Calu3 (cell line): ENCODE measurements around the gene MAB21L2. TPM values are rescaled to one million over a fixed set of nuclear protein-coding genes. Genes with fewer than 3 reads are reported as not detected.

Experiments used
- BruUV-seq: library from RNA; stranded (reverse); fragments of 400-500 nt; replicated peaks from 2 replicates; lab custom pipeline; 2021; lab: Mats Ljungman, UMichigan
- CTCF ChIA-PET: fragments of 300-600 bp; sonication (Branson Sonifier 250); formaldehyde crosslinking; loops from one replicate; lab custom pipeline; 2022; ENCODE audit warnings: antibody characterized with exemption; lab: Charles Lee
- DNase-seq: peaks from one replicate; pipeline ENCODE4 v3.0.0; 2022
- H3K27ac Mint-ChIP-seq: one replicate; pipeline ENCODE4 v1.8.0; 2022; ENCODE audit warnings: mixed read lengths; ENCODE audit not compliant: unreplicated experiment
- H3K27me3 Mint-ChIP-seq: one replicate; pipeline ENCODE4 v1.8.0; 2022; ENCODE audit warnings: mixed read lengths; ENCODE audit not compliant: unreplicated experiment
- H3K36me3 Mint-ChIP-seq: one replicate; pipeline ENCODE4 v1.8.0; 2022; ENCODE audit warnings: mild to moderate bottlenecking, moderate library complexity, mixed read lengths; ENCODE audit not compliant: insufficient read depth, unreplicated experiment
- H3K4me1 Mint-ChIP-seq: one replicate; pipeline ENCODE4 v1.8.0; 2022; ENCODE audit warnings: mild to moderate bottlenecking, low read depth, mixed read lengths; ENCODE audit not compliant: unreplicated experiment
- H3K4me3 Mint-ChIP-seq: one replicate; pipeline ENCODE4 v1.8.0; 2022; ENCODE audit warnings: mild to moderate bottlenecking, low read depth, moderate library complexity, mixed read lengths; ENCODE audit not compliant: unreplicated experiment
- H3K9me3 Mint-ChIP-seq: one replicate; pipeline ENCODE4 v1.8.0; 2022; ENCODE audit warnings: low read depth, mixed read lengths; ENCODE audit not compliant: unreplicated experiment
- intact Hi-C: fragments of 100-400 bp; cut with micrococcal nuclease; formaldehyde crosslinking; loops from one replicate; pipeline ENCODE4 v1.10.0; 2022; ENCODE audit not compliant: unreplicated experiment
- total RNA-seq: library from RNA; stranded (reverse); gene quantifications from 2 replicates; pipeline ENCODE4 v1.2.3, GENCODE V29; 2022
- TF ChIP-seq, protein P1 (sequence below): fragments of 200-600 bp; IDR thresholded peaks from one replicate; pipeline ENCODE4 v1.8.0; 2022; ENCODE audit warnings: antibody characterized with exemption; ENCODE audit not compliant: unreplicated experiment

The MAB21L2 gene
- total RNA-seq, 1 experiment from 2014 or later, result 0.17 TPM

DNA sequence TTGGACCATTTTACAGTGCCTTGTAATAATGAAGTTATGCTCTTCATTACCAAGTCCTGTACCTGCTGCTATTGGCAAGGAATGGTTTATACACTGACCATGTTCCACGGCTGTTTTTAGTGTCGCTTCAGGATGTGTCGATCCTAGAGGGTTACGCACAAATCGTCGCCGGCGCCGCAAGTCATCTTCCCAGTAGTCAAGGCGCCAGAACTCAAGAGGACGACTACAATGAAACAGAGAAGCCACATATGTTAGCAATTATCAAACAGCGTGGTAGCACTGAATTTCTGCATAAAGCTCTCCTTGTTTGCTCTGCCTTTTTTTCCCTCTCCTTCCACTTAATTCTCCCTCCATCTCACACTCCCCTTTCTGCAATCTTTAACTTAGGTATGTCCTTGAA lies 17.0 kb downstream of the MAB21L2 start:
- no peak overlapping the region for H3K27ac Mint-ChIP-seq
- CTCF ChIA-PET, result no interaction called here
- no peaks in the 10 kb centered on the region for H3K36me3 Mint-ChIP-seq
- no TSS peak for BruUV-seq
- H3K4me1 Mint-ChIP-seq, result no peaks in the 10 kb centered on the region
- no peaks in the 10 kb centered on the region for H3K27me3 Mint-ChIP-seq
- H3K9me3 Mint-ChIP-seq, result no peaks in the 10 kb centered on the region
- intact Hi-C loops, result no loop called here
- TF ChIP-seq, protein P1, sequence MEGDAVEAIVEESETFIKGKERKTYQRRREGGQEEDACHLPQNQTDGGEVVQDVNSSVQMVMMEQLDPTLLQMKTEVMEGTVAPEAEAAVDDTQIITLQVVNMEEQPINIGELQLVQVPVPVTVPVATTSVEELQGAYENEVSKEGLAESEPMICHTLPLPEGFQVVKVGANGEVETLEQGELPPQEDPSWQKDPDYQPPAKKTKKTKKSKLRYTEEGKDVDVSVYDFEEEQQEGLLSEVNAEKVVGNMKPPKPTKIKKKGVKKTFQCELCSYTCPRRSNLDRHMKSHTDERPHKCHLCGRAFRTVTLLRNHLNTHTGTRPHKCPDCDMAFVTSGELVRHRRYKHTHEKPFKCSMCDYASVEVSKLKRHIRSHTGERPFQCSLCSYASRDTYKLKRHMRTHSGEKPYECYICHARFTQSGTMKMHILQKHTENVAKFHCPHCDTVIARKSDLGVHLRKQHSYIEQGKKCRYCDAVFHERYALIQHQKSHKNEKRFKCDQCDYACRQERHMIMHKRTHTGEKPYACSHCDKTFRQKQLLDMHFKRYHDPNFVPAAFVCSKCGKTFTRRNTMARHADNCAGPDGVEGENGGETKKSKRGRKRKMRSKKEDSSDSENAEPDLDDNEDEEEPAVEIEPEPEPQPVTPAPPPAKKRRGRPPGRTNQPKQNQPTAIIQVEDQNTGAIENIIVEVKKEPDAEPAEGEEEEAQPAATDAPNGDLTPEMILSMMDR, result no peak
- DNase-seq, result no peak
- no peak overlapping the region for H3K4me3 Mint-ChIP-seq

DNA sequence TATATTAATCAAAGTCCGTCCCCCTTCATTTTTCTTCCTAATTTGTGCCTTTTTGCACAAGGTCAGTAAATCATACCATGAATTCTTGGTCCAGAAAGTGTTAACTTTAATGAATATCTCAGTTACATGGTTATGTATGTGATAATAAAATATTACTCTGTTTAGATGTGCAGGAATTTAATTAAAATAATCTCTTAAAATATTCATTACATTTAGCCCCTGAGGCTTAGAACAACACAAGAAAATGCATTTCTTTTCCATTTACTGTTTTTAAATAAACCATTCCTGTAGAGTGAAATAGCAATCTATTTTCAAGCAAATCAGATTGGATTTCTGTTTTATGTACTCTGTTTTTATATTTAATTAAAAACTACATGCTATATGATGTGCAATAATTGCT lies 17.6 kb downstream of the MAB21L2 start:
- TF ChIP-seq, protein P1, result no peak
- H3K36me3 Mint-ChIP-seq, result no peaks in the 10 kb centered on the region
- DNase-seq, result no peak
- H3K27ac Mint-ChIP-seq, result no peak overlapping the region
- CTCF ChIA-PET, result no interaction called here
- no TSS peak for BruUV-seq
- H3K27me3 Mint-ChIP-seq, result no peaks in the 10 kb centered on the region
- intact Hi-C loops, result no loop called here
- no peak overlapping the region for H3K4me3 Mint-ChIP-seq
- H3K9me3 Mint-ChIP-seq, result no peaks in the 10 kb centered on the region
- H3K4me1 Mint-ChIP-seq, result no peaks in the 10 kb centered on the region

DNA sequence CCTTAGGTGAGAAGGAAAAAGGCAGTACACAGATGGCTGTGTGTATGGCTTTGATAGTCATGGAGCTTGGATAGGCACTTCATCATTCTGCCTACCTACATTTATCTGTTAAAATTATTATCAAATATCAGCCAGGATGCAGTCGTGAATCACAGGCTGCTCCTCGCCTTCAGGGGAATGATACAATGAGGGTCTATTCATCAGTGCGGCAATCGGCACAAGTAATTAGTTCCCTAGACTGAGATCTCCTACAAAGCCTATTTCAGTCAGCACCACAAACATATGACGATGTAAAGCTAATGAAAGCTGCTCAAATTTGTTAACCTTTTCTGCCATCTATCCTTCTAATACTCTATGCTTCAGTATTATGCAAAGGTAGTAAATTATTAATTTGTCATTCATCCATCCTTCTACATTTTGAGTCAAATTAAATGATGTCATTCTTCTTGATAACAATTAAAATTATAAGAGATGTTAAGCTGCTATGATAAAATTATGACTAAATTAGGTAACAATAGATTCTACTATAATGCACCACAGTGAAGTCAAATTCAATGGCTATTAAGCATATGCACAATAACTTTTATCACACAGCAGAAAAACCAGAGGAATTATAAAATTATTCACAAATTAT lies 19.0 kb downstream of the MAB21L2 start:
- TF ChIP-seq, protein P1, result no peak
- no TSS peak for BruUV-seq
- intact Hi-C loops, result no loop called here
- Mint-ChIP-seq H3K36me3 (no peaks in the 10 kb centered on the region), H3K4me3 (no peak overlapping the region), H3K27ac (no peak overlapping the region), H3K27me3 (no peaks in the 10 kb centered on the region), H3K4me1 (no peaks in the 10 kb centered on the region), H3K9me3 (no peaks in the 10 kb centered on the region)
- CTCF ChIA-PET, result no interaction called here
- DNase-seq, result no peak

DNA sequence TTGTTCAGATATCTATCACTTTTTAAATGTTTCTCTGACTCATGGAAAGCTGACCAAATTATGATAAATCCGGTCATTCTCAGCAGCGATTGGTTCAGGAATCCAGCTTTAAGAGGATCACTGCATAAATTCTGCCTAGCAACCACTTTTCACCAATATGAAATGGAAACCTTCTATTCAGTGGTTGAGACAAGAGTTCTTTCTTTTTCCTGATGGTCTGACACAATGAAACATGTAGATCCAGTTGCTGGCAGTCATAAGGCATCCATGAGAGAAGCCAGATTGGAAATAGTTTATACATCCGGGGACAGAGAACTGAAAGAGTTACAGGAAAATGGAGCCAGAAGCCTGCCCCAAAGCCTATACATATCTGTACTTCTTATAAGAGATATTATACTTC lies 27.2 kb downstream of the MAB21L2 start:
- H3K27ac Mint-ChIP-seq, result no peak overlapping the region
- no peaks in the 10 kb centered on the region for H3K36me3 Mint-ChIP-seq
- intact Hi-C loops, result no loop called here
- no TSS peak for BruUV-seq
- no peaks in the 10 kb centered on the region for H3K9me3 Mint-ChIP-seq
- peaks cover 5% of the 10 kb centered on the region for H3K4me1 Mint-ChIP-seq
- H3K27me3 Mint-ChIP-seq, result no peaks in the 10 kb centered on the region
- no peak for DNase-seq
- no peak overlapping the region for H3K4me3 Mint-ChIP-seq
- TF ChIP-seq, protein P1, result no peak
- CTCF ChIA-PET, result no interaction called here
